ENCODE measurements around the gene NRXN3. TPM values are rescaled to one million over a fixed set of nuclear protein-coding genes. Genes with fewer than 3 reads are reported as not detected.

The NRXN3 gene
- total and polyA plus RNA-seq, 2 experiments from 2014 or later = 1.0 to 1.8 TPM

- Histone ChIP-seq H3K79me2 (replicated peaks; ENCODE audit: insufficient read depth) (no peaks in the 10 kb centered on the region), H3F3A (replicated peaks; ENCODE audit: low read depth) (no peaks in the 10 kb centered on the region), H3K4me3 (no peak overlapping the region), H3K4me2 (no peak overlapping the region), H3K27me3 (ENCODE audit: insufficient read depth) (no peaks in the 10 kb centered on the region), H3K4me1 (ENCODE audit: insufficient read depth) (peaks cover 3% of the 10 kb centered on the region; the same call in 1 of the 2 replicates), H3K9me2 (ENCODE audit: insufficient read depth) (peaks cover 8% of the 10 kb centered on the region; the same call in 1 of the 2 replicates), H3K27ac (ENCODE audit: low read depth) (no peak overlapping the region), H2AFZ (no peak overlapping the region), H4K20me1 (replicated peaks; ENCODE audit: insufficient read depth) (no peaks in the 10 kb centered on the region), H3K36me3 (ENCODE audit: insufficient read depth) (no peaks in the 10 kb centered on the region)
- Mint-ChIP-seq H3K27ac (no peak overlapping the region), H3K4me3 (no peak overlapping the region), H3K36me3 (ENCODE audit: low read depth) (peaks cover 5% of the 10 kb centered on the region; the same call in 1 of the 3 replicates), H3K27me3 (ENCODE audit: insufficient read depth, low read depth, poor library complexity) (peaks cover 6% of the 10 kb centered on the region), H3K9me3 (no peaks in the 10 kb centered on the region), H3K4me1 (peaks cover 22% of the 10 kb centered on the region)
- no peak for DNase-seq (ENCODE audit: low spot score)
- no peak for ATAC-seq
- no peak for TF ChIP-seq CTCF (conservative IDR thresholded peaks at IDR 0.05; ENCODE audit: low read depth in 2 of 2)
- no peak for TF ChIP-seq ETS1 (IDR thresholded peaks at IDR 0.05)
- TF ChIP-seq REST (IDR thresholded peaks at IDR 0.05; ENCODE audit: unreplicated experiment) = no peak
- no peak for TF ChIP-seq NANOG (IDR thresholded peaks at IDR 0.05; ENCODE audit: borderline replicate concordance)
- no peak for TF ChIP-seq ZNF114 (CRISPR knock-in tag; IDR thresholded peaks at IDR 0.05)
- TF ChIP-seq ZNF331 (CRISPR knock-in tag; IDR thresholded peaks at IDR 0.05; ENCODE audit: low read depth) = no peak
- TF ChIP-seq STAT1 (IDR thresholded peaks at IDR 0.05; ENCODE audit: unreplicated experiment) = no peak
- TF ChIP-seq ZNF462 (CRISPR knock-in tag; IDR thresholded peaks at IDR 0.05) = no peak
- no peak for TF ChIP-seq CREB1 (CRISPR knock-in tag; IDR thresholded peaks at IDR 0.05; ENCODE audit: low read depth)
- TF ChIP-seq EZH2phosphoT487 (IDR thresholded peaks at IDR 0.05; ENCODE audit: unreplicated experiment) = no peak
- no peak for TF ChIP-seq JUNB (IDR thresholded peaks at IDR 0.05; ENCODE audit: unreplicated experiment)
- TF ChIP-seq POLR2AphosphoS5 (IDR thresholded peaks at IDR 0.05; ENCODE audit: low read depth) = no peak
- TF ChIP-seq EZH2 (IDR thresholded peaks at IDR 0.05; ENCODE audit: low read depth, unreplicated experiment) = no peak
Measured at GRCh38 chr14:78202976-78203375, 32.8 kb downstream of the NRXN3 start.

All from GM23338 (cell line).